Type B pancreatic cell (in vitro differentiated cells): ENCODE measurements around the gene RELL2. TPM values are rescaled to one million over a fixed set of nuclear protein-coding genes. Genes with fewer than 3 reads are reported as not detected.
"Not testable (repeated sequence)": the region's sequence is repeated elsewhere in the genome, so short reads cannot be mapped to it uniquely, and the experiment has no call there.

Experiments
- DNase-seq: peaks from one replicate; pipeline ENCODE4 v3.0.0; 2021; ENCODE audit warnings: mixed read lengths; ENCODE audit not compliant: unreplicated experiment; ENCODE audit errors: extremely low spot score
- H3K27ac Mint-ChIP-seq: 2 replicates; pipeline ENCODE4 v1.8.0; 2021; ENCODE audit warnings: mild to moderate bottlenecking, mixed read lengths
- H3K27me3 Mint-ChIP-seq: 2 replicates; pipeline ENCODE4 v1.8.0; 2021; ENCODE audit warnings: mixed read lengths
- H3K36me3 Mint-ChIP-seq: 2 replicates; pipeline ENCODE4 v1.8.0; 2021; ENCODE audit warnings: mixed read lengths
- H3K4me1 Mint-ChIP-seq: one replicate; pipeline ENCODE4 v1.8.0; 2021; ENCODE audit warnings: mixed read lengths; ENCODE audit not compliant: unreplicated experiment
- H3K4me3 Mint-ChIP-seq: 2 replicates; pipeline ENCODE4 v1.8.0; 2021; ENCODE audit warnings: mild to moderate bottlenecking, mixed read lengths
- H3K9me3 Mint-ChIP-seq: 2 replicates; pipeline ENCODE4 v1.8.0; 2021; ENCODE audit warnings: mixed read lengths
- CTCF ChIP-seq: fragments of 200-600 bp; sonication (generic); conservative IDR thresholded peaks from 2 replicates; pipeline ENCODE4 v1.5.0; 2021; ENCODE audit warnings: antibody characterized with exemption, mild to moderate bottlenecking
- total RNA-seq: library from RNA; stranded (reverse); gene quantifications from 2 replicates; pipeline ENCODE4 v1.2.1, GENCODE V29; 2021; ENCODE audit warnings: low replicate concordance

The RELL2 gene
- total RNA-seq, 1 donor from 2014 or later, result 8.1 TPM

- peak overlapping the region; percentile 87 for H3K27ac Mint-ChIP-seq
- no peaks in the 10 kb centered on the region for H3K27me3 Mint-ChIP-seq
- H3K4me1 Mint-ChIP-seq, result peaks cover 21% of the 10 kb centered on the region
- TF ChIP-seq CTCF, result no peak
- H3K9me3 Mint-ChIP-seq, result no peaks in the 10 kb centered on the region
- DNase-seq, result no peak
- no peak overlapping the region for H3K4me3 Mint-ChIP-seq
- peaks cover 11% of the 10 kb centered on the region for H3K36me3 Mint-ChIP-seq
Measured at GRCh38 chr5:141608557-141608956, 28.2 kb upstream of the RELL2 start.

GRCh38 chr5:141609044-141609443 is 27.8 kb upstream of the RELL2 start:
- no peak for DNase-seq
- H3K27ac Mint-ChIP-seq, result no peak overlapping the region
- peaks cover 11% of the 10 kb centered on the region for H3K36me3 Mint-ChIP-seq
- no peaks in the 10 kb centered on the region for H3K9me3 Mint-ChIP-seq
- no peak overlapping the region for H3K4me3 Mint-ChIP-seq
- TF ChIP-seq CTCF, result no peak
- no peaks in the 10 kb centered on the region for H3K27me3 Mint-ChIP-seq
- H3K4me1 Mint-ChIP-seq, result peaks cover 21% of the 10 kb centered on the region

- not testable (repeated sequence) for H3K9me3 Mint-ChIP-seq, H3K27me3 Mint-ChIP-seq, DNase-seq, H3K4me3 Mint-ChIP-seq
- peak overlapping the region; percentile 21 for H3K27ac Mint-ChIP-seq
- peaks cover 14% of the 10 kb centered on the region for H3K4me1 Mint-ChIP-seq
- peaks cover 11% of the 10 kb centered on the region for H3K36me3 Mint-ChIP-seq
Measured at GRCh38 chr5:141609921-141610320, 26.9 kb upstream of the RELL2 start.

- H3K4me1 Mint-ChIP-seq, result peaks cover 16% of the 10 kb centered on the region
- no peaks in the 10 kb centered on the region for H3K27me3 Mint-ChIP-seq
- H3K36me3 Mint-ChIP-seq, result peaks cover 17% of the 10 kb centered on the region
- H3K27ac Mint-ChIP-seq, result no peak overlapping the region
- no peak for DNase-seq
- H3K4me3 Mint-ChIP-seq, result no peak overlapping the region
- no peak for TF ChIP-seq CTCF
- no peaks in the 10 kb centered on the region for H3K9me3 Mint-ChIP-seq
Measured at GRCh38 chr5:141611289-141611688, 25.5 kb upstream of the RELL2 start.

- H3K27me3 Mint-ChIP-seq, result no peaks in the 10 kb centered on the region
- H3K4me3 Mint-ChIP-seq, result no peak overlapping the region
- no peak overlapping the region for H3K27ac Mint-ChIP-seq
- H3K4me1 Mint-ChIP-seq, result peaks cover 32% of the 10 kb centered on the region
- H3K9me3 Mint-ChIP-seq, result no peaks in the 10 kb centered on the region
- H3K36me3 Mint-ChIP-seq, result peaks cover 14% of the 10 kb centered on the region
- TF ChIP-seq CTCF, result no peak
- no peak for DNase-seq
Measured at GRCh38 chr5:141613344-141613743, 23.5 kb upstream of the RELL2 start.

- Mint-ChIP-seq H3K9me3 (no peaks in the 10 kb centered on the region), H3K27me3 (no peaks in the 10 kb centered on the region), H3K27ac (no peak overlapping the region), H3K4me3 (peak overlapping the region; percentile 97), H3K36me3 (peaks cover 14% of the 10 kb centered on the region), H3K4me1 (peaks cover 32% of the 10 kb centered on the region)
- no peak for DNase-seq
- no peak for TF ChIP-seq CTCF
Measured at GRCh38 chr5:141615991-141616720, 20.6 kb upstream of the RELL2 start.
